CD14-positive monocyte (primary cell): ENCODE measurements around the gene ZNRF1. TPM values are rescaled to one million over a fixed set of nuclear protein-coding genes. Genes with fewer than 3 reads are reported as not detected.

Experiments
- DNase-seq, 3 donors: peaks; one replicate each; pipeline ENCODE4 v3.0.0-alpha.2; 2011 to 2022
- H2AFZ ChIP-seq: 2 replicates; pipeline ENCODE4 v1.6.0; 2012; ENCODE audit warnings: mild to moderate bottlenecking, low read depth, low read length, inconsistent platforms; ENCODE audit not compliant: insufficient read depth, poor library complexity, severe bottlenecking
- H3K27ac ChIP-seq, 2 donors: 1 replicate in 1 of 2; 2 replicates in 1 of 2; pipeline ENCODE4 v1.5.1; 2012 to 2013; ENCODE audit warnings: low read length in 2 of 2, control low read depth in 1 of 2, inconsistent platforms in 1 of 2, low read depth in 1 of 2, mild to moderate bottlenecking in 1 of 2
- H3K27me3 ChIP-seq, 2 donors: one replicate each; pipeline versions ENCODE4 v1.6.0 to v1.6.1; 2011 to 2013; ENCODE audit warnings: low read length in 2 of 2; ENCODE audit not compliant: control insufficient read depth in 2 of 2, insufficient read depth in 2 of 2
- H3K36me3 ChIP-seq, 2 donors: replicated peaks in 1 of 2; 1 replicate in 1 of 2; 2 replicates in 1 of 2; pipeline versions ENCODE4 v1.5.1 to v1.6.1; 2012 to 2013; ENCODE audit warnings: low read length in 2 of 2, control low read depth in 1 of 2, inconsistent platforms in 1 of 2, mild to moderate bottlenecking in 1 of 2; ENCODE audit not compliant: insufficient read depth in 2 of 2, control insufficient read depth in 1 of 2
- H3K4me1 ChIP-seq, 2 donors: 1 replicate in 1 of 2; 2 replicates in 1 of 2; pipeline versions ENCODE4 v1.5.1 to v1.6.1; 2012 to 2013; ENCODE audit warnings: low read length in 2 of 2, control low read depth in 1 of 2, inconsistent platforms in 1 of 2, mild to moderate bottlenecking in 1 of 2, moderate library complexity in 1 of 2; ENCODE audit not compliant: insufficient read depth in 2 of 2, control insufficient read depth in 1 of 2
- H3K4me2 ChIP-seq: replicated peaks from 2 replicates; pipeline ENCODE3; 2012; ENCODE audit warnings: low read length, moderate library complexity, mild to moderate bottlenecking; ENCODE audit not compliant: poor library complexity, severe bottlenecking; ENCODE audit errors: extremely low read depth
- H3K4me3 ChIP-seq, 3 experiments: fragments of 200-600 bp in 1 of 3; sonication (generic) in 1 of 3; replicated peaks in 1 of 3; 1 replicate in 2 of 3; 2 replicates in 1 of 3; pipeline ENCODE4 v1.5.1; 2011 to 2013; ENCODE audit warnings: low read length in 3 of 3, mild to moderate bottlenecking in 3 of 3, control low read depth in 2 of 3, low read depth in 2 of 3, inconsistent platforms in 1 of 3, moderate library complexity in 1 of 3
- H3K79me2 ChIP-seq: 2 replicates; pipeline ENCODE4 v1.6.0; 2012; ENCODE audit warnings: mild to moderate bottlenecking, control low read depth, inconsistent platforms, low read length, moderate library complexity; ENCODE audit not compliant: insufficient read depth
- H3K9ac ChIP-seq: 2 replicates; pipeline ENCODE4 v1.6.0; 2017; ENCODE audit warnings: low read length, mild to moderate bottlenecking; ENCODE audit not compliant: insufficient read depth, poor library complexity, severe bottlenecking
- H3K9me3 ChIP-seq, 2 donors: replicated peaks in 1 of 2; 1 replicate in 1 of 2; 2 replicates in 1 of 2; pipeline versions ENCODE4 v1.5.1 to v1.6.1; 2012 to 2013; ENCODE audit warnings: low read length in 2 of 2, control low read depth in 1 of 2; ENCODE audit not compliant: control insufficient read depth in 1 of 2, insufficient read depth in 1 of 2
- H4K20me1 ChIP-seq: 2 replicates; pipeline ENCODE4 v1.6.0; 2012; ENCODE audit warnings: mild to moderate bottlenecking, low read length, control low read depth, moderate library complexity; ENCODE audit not compliant: insufficient read depth
- H3K27ac Mint-ChIP-seq, 7 donors: one replicate each; pipeline ENCODE4 v1.8.0; 2020; ENCODE audit warnings: mild to moderate bottlenecking in 7 of 7, mixed read lengths in 7 of 7, moderate library complexity in 6 of 7, inconsistent platforms in 2 of 7
- H3K27me3 Mint-ChIP-seq, 3 donors: one replicate each; pipeline ENCODE4 v1.8.0; 2021 to 2022; ENCODE audit warnings: low read depth in 3 of 3, mild to moderate bottlenecking in 3 of 3, mixed read lengths in 3 of 3, moderate library complexity in 3 of 3, inconsistent platforms in 1 of 3
- H3K36me3 Mint-ChIP-seq, 2 donors: one replicate each; pipeline ENCODE4 v1.8.0; 2020; ENCODE audit warnings: mixed read lengths in 2 of 2, inconsistent platforms in 1 of 2, mild to moderate bottlenecking in 1 of 2
- H3K4me1 Mint-ChIP-seq: one replicate; pipeline ENCODE4 v1.8.0; 2020; ENCODE audit warnings: mild to moderate bottlenecking, mixed read lengths
- H3K4me3 Mint-ChIP-seq, 2 donors: one replicate each; pipeline ENCODE4 v1.8.0; 2020; ENCODE audit warnings: mild to moderate bottlenecking in 2 of 2, mixed read lengths in 2 of 2, moderate library complexity in 1 of 2
- H3K9me3 Mint-ChIP-seq, 7 donors: one replicate each; pipeline ENCODE4 v1.8.0; 2020 to 2022; ENCODE audit warnings: mixed read lengths in 7 of 7, mild to moderate bottlenecking in 6 of 7, moderate library complexity in 6 of 7, inconsistent platforms in 2 of 7
- CTCF ChIP-seq: fragments of 200-600 bp; IDR thresholded peaks from one replicate; pipeline ENCODE4 v1.8.0; 2022; ENCODE audit warnings: antibody characterized with exemption, mild to moderate bottlenecking
- WGBS: methylation state at CpG from one replicate; pipeline ENCODE4 v1.1.5; 2013; ENCODE audit warnings: missing lambda C conversion rate; ENCODE audit not compliant: insufficient coverage; 5-methylcytosine and 5-hydroxymethylcytosine counted together
- intact Hi-C, 2 donors: fragments of 100-400 bp; cut with micrococcal nuclease; formaldehyde crosslinking; loops; one replicate each; pipeline versions ENCODE4 v1.15.0 to v1.15.1; 2023
- polyA plus RNA-seq, 3 donors: library from polyadenylated mRNA; depleted of rRNA in 1 of 3; unstranded in 2 of 3; stranded (reverse) in 1 of 3; fragments of 300-500 nt in 2 of 3; fragments of >200 nt in 1 of 3; fragmentation: Illumina TruSeq in 2 of 3; gene quantifications; 1 replicate in 2 of 3; 2 replicates in 1 of 3; pipeline ENCODE4 v1.2.3, GENCODE V29; 2012 to 2021

ZNRF1 gene
- polyA plus RNA-seq, 3 donors, result 1.9 to 5.3 (median 4.3) TPM

GRCh38 chr16:75007443-75007842, 8.6 kb downstream of the ZNRF1 start:
- no peaks in the 10 kb centered on the region for H3K27me3 ChIP-seq
- no peak overlapping the region for H3K4me2 ChIP-seq
- no peak for DNase-seq
- WGBS, result no CpG with 5 or more reads among the region's 1 CpG
- no peak overlapping the region for H3K27ac Mint-ChIP-seq
- no peak overlapping the region for H2AFZ ChIP-seq
- no peak for TF ChIP-seq CTCF
- H3K36me3 ChIP-seq, result no peaks in the 10 kb centered on the region
- intact Hi-C loops, result loop anchor here in 1 of 2 donors (10.0 kb wide), 1 partner anchor 57 kb away; no protein-coding TSS in a partner anchor
- peaks cover 6 to 16% of the 10 kb centered on the region in 2 donors for H3K36me3 Mint-ChIP-seq
- H3K4me3 ChIP-seq, result no peak overlapping the region
- H3K27ac ChIP-seq, result no peak overlapping the region
- H3K4me1 Mint-ChIP-seq, result peaks cover 31% of the 10 kb centered on the region
- H3K9me3 ChIP-seq, result no peaks in the 10 kb centered on the region
- H3K4me1 ChIP-seq, result peaks cover 19 to 25% of the 10 kb centered on the region in 2 donors
- peaks cover 0 to 2% (median 1%) of the 10 kb centered on the region in 3 donors for H3K27me3 Mint-ChIP-seq
- H3K9ac ChIP-seq, result no peak overlapping the region
- peaks cover 0 to 4% (median 0%) of the 10 kb centered on the region in 7 donors for H3K9me3 Mint-ChIP-seq
- peaks cover 83% of the 10 kb centered on the region for H3K79me2 ChIP-seq
- peaks cover 3% of the 10 kb centered on the region for H4K20me1 ChIP-seq
- no peak overlapping the region for H3K4me3 Mint-ChIP-seq

DNA sequence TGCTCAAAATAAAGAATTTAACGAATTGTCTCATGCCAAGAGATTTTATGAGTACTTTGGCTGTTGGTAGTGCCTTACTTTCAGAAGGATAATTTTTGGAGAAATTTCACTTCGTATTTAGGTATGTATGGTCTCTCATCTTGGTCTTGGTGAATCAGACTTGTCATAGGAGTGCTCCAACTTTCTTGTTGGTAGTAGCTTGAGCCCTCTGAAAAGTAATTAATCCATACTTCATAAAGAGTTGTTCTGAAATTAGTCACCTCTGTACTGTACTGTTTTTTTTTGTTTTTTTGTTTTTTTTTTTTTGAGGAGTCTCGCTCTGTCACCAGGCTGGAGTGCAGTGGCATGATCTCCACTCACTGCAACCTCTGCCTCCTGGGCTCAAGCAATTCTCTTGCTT, 11.6 kb downstream of the ZNRF1 start:
- no peaks in the 10 kb centered on the region for H3K36me3 ChIP-seq
- no peaks in the 10 kb centered on the region for H3K9me3 ChIP-seq
- no peak for TF ChIP-seq CTCF
- no peak overlapping the region for H3K27ac ChIP-seq
- H3K27me3 ChIP-seq, result no peaks in the 10 kb centered on the region
- peaks cover 81% of the 10 kb centered on the region for H3K79me2 ChIP-seq
- H3K27me3 Mint-ChIP-seq, result peaks cover 0 to 1% (median 0%) of the 10 kb centered on the region in 3 donors
- H3K27ac Mint-ChIP-seq, result no peak overlapping the region
- peaks cover 20 to 28% of the 10 kb centered on the region in 2 donors for H3K4me1 ChIP-seq
- no peak overlapping the region for H2AFZ ChIP-seq
- H3K9ac ChIP-seq, result no peak overlapping the region
- intact Hi-C loops, result no loop called here
- DNase-seq, result no peak
- H4K20me1 ChIP-seq, result no peaks in the 10 kb centered on the region
- no peak overlapping the region for H3K4me3 Mint-ChIP-seq
- H3K9me3 Mint-ChIP-seq, result peaks cover 0 to 4% (median 0%) of the 10 kb centered on the region in 7 donors
- no peak overlapping the region for H3K4me3 ChIP-seq
- WGBS, result 100% methylated on average over 1 of the region's 3 CpGs
- peaks cover 31% of the 10 kb centered on the region for H3K4me1 Mint-ChIP-seq
- H3K4me2 ChIP-seq, result no peak overlapping the region
- H3K36me3 Mint-ChIP-seq, result peaks cover 0 to 9% of the 10 kb centered on the region in 2 donors
